Activated CD8-positive, alpha-beta T cell treated with anti-CD3 and anti-CD28 coated beads for 36 hours (primary cell): ENCODE results near the gene RBFOX2. TPM values are rescaled to one million over a fixed set of nuclear protein-coding genes. Genes with fewer than 3 reads are reported as not detected.
"Not testable (repeated sequence)": the region's sequence is repeated elsewhere in the genome, so short reads cannot be mapped to it uniquely, and the experiment has no call there.

Experiments used
- ATAC-seq: fragments of 200-7000 bp; cut with Tn5 transposase; one replicate; pipeline ENCODE4 v1.10.0; 2021; ENCODE audit warnings: mild to moderate bottlenecking, moderate library complexity
- CTCF ChIA-PET: fragments of 350-600 bp; sonication (Branson Sonifier 250); formaldehyde crosslinking; loops from one replicate; lab custom pipeline; 2021; ENCODE audit warnings: antibody characterized with exemption; lab: Charles Lee
- POLR2A ChIA-PET: fragments of 350-600 bp; sonication (Branson Sonifier 250); formaldehyde crosslinking; loops from one replicate; lab custom pipeline; 2021; ENCODE audit warnings: antibody characterized with exemption; lab: Charles Lee
- DNase-seq: peaks from one replicate; pipeline ENCODE4 v3.0.0-alpha.2; 2020
- H3K27ac Mint-ChIP-seq: one replicate; pipeline ENCODE4 v1.8.0; 2021; ENCODE audit warnings: mild to moderate bottlenecking, mixed read lengths
- H3K27me3 Mint-ChIP-seq: one replicate; pipeline ENCODE4 v1.8.0; 2021; ENCODE audit warnings: mixed read lengths
- H3K36me3 Mint-ChIP-seq: one replicate; pipeline ENCODE4 v1.8.0; 2021; ENCODE audit warnings: low read depth, mixed read lengths
- H3K4me1 Mint-ChIP-seq: one replicate; pipeline ENCODE4 v1.8.0; 2021; ENCODE audit warnings: low read depth, mixed read lengths
- H3K4me3 Mint-ChIP-seq: one replicate; pipeline ENCODE4 v1.8.0; 2021; ENCODE audit warnings: mild to moderate bottlenecking, moderate library complexity, mixed read lengths
- H3K9me3 Mint-ChIP-seq: one replicate; pipeline ENCODE4 v1.8.0; 2021; ENCODE audit warnings: mixed read lengths
- CTCF ChIP-seq: fragments of 200-600 bp; IDR thresholded peaks from one replicate; pipeline ENCODE4 v1.8.0; 2022; ENCODE audit warnings: antibody characterized with exemption, mild to moderate bottlenecking
- intact Hi-C: fragments of 100-400 bp; cut with micrococcal nuclease; formaldehyde crosslinking; loops from one replicate; pipeline ENCODE4 v1.10.0; 2022
- total RNA-seq, 2 experiments: library from RNA; stranded (reverse); gene quantifications; one replicate each; pipeline ENCODE4 v1.2.3, GENCODE V29; 2021

RBFOX2 gene
- total RNA-seq, 2 experiments from 2014 or later, result 3.1 to 3.3 TPM

- DNase-seq (no peak), ATAC-seq (no peak)
- H3K9me3 Mint-ChIP-seq, result no peaks in the 10 kb centered on the region
- H3K27me3 Mint-ChIP-seq, result no peaks in the 10 kb centered on the region
- ChIA-PET CTCF (interaction anchor here (1.4 to 2.0 kb wide), 3 partner anchors 113 to 189 kb away, joined by 3 to 8 read pairs (median 4); no protein-coding TSS in a partner anchor), POLR2A (no interaction called here)
- no peak overlapping the region for H3K4me3 Mint-ChIP-seq
- no peaks in the 10 kb centered on the region for H3K4me1 Mint-ChIP-seq
- no peak for TF ChIP-seq CTCF
- intact Hi-C loops, result no loop called here
- H3K36me3 Mint-ChIP-seq, result no peaks in the 10 kb centered on the region
- no peak overlapping the region for H3K27ac Mint-ChIP-seq
These were observed 288.0 kb downstream of the RBFOX2 start for GRCh38 chr22:35740616-35741015.

- intact Hi-C loops, result no loop called here
These were observed 288.7 kb downstream of the RBFOX2 start for GRCh38 chr22:35739931-35740380.

GRCh38 chr22:35739076-35739930 is 289.3 kb downstream of the RBFOX2 start:
- no peak overlapping the region for H3K4me3 Mint-ChIP-seq
- no peak for TF ChIP-seq CTCF
- no peak overlapping the region for H3K27ac Mint-ChIP-seq
- ChIA-PET POLR2A (interaction anchor here (0.5 kb wide), 1 partner anchor 70 kb away, joined by 3 read pairs; no protein-coding TSS in a partner anchor), CTCF (interaction anchor here (1.1 to 1.9 kb wide), 3 partner anchors 22 to 156 kb away, joined by 3 to 4 read pairs (median 3); no protein-coding TSS in a partner anchor)
- no peaks in the 10 kb centered on the region for H3K9me3 Mint-ChIP-seq
- DNase-seq, result peak; percentile 4
- H3K4me1 Mint-ChIP-seq, result no peaks in the 10 kb centered on the region
- H3K27me3 Mint-ChIP-seq, result no peaks in the 10 kb centered on the region
- intact Hi-C loops, result no loop called here
- ATAC-seq, result no peak
- no peaks in the 10 kb centered on the region for H3K36me3 Mint-ChIP-seq

More at GRCh38 chr22:35739931-35740380, 288.7 kb downstream of the RBFOX2 start:
- CTCF ChIA-PET, result interaction anchor here (1.1 to 2.0 kb wide), 4 partner anchors 22 to 157 kb away, joined by 3 to 8 read pairs (median 4); no protein-coding TSS in a partner anchor
- no peaks in the 10 kb centered on the region for H3K4me1 Mint-ChIP-seq
- POLR2A ChIA-PET, result no interaction called here
- no peaks in the 10 kb centered on the region for H3K36me3 Mint-ChIP-seq
- ATAC-seq (no peak), DNase-seq (no peak)
- no peaks in the 10 kb centered on the region for H3K27me3 Mint-ChIP-seq
- H3K9me3 Mint-ChIP-seq, result no peaks in the 10 kb centered on the region
- no peak overlapping the region for H3K4me3 Mint-ChIP-seq
- no peak for TF ChIP-seq CTCF
- no peak overlapping the region for H3K27ac Mint-ChIP-seq

- POLR2A ChIA-PET, DNase-seq, H3K9me3 Mint-ChIP-seq, H3K27me3 Mint-ChIP-seq, H3K36me3 Mint-ChIP-seq, ATAC-seq, intact Hi-C loops, H3K4me1 Mint-ChIP-seq, H3K27ac Mint-ChIP-seq, H3K4me3 Mint-ChIP-seq: not testable (repeated sequence)
- CTCF ChIA-PET, result interaction anchor here (1.0 kb wide), 1 partner anchor 328 kb away, joined by 3 read pairs; no protein-coding TSS in a partner anchor
These were observed 290.7 kb downstream of the RBFOX2 start for GRCh38 chr22:35737886-35738285.

GRCh38 chr22:35736701-35737100 is 291.9 kb downstream of the RBFOX2 start:
- H3K4me3 Mint-ChIP-seq, result no peak overlapping the region
- no peaks in the 10 kb centered on the region for H3K27me3 Mint-ChIP-seq
- H3K27ac Mint-ChIP-seq, result no peak overlapping the region
- TF ChIP-seq CTCF, result no peak
- DNase-seq (no peak), ATAC-seq (no peak)
- H3K4me1 Mint-ChIP-seq, result no peaks in the 10 kb centered on the region
- no peaks in the 10 kb centered on the region for H3K36me3 Mint-ChIP-seq
- ChIA-PET POLR2A (no interaction called here), CTCF (no interaction called here)
- H3K9me3 Mint-ChIP-seq, result no peaks in the 10 kb centered on the region
- intact Hi-C loops, result no loop called here
